GM18909 (cell line): ENCODE measurements around the gene OBSCN.

Experiments
- ATAC-seq: cut with Tn5 transposase; IDR thresholded peaks from one replicate; pipeline ENCODE4 v1.9.1; 2021; ENCODE audit warnings: mild to moderate bottlenecking; ENCODE audit not compliant: unreplicated experiment, poor library complexity

OBSCN gene

GRCh38 chr1:228420968-228421826 lies 213.4 kb downstream of the OBSCN start:
- ATAC-seq: no peak

GRCh38 chr1:228423404-228424053 lies 215.7 kb downstream of the OBSCN start:
- no peak for ATAC-seq

GRCh38 chr1:228424685-228425660 lies 217.1 kb downstream of the OBSCN start:
- ATAC-seq: no peak

- ATAC-seq: no peak
Measured at GRCh38 chr1:228426518-228427175, 218.8 kb downstream of the OBSCN start.

- ATAC-seq: no peak
Measured at GRCh38 chr1:228428412-228428811, 220.6 kb downstream of the OBSCN start.
